Measurements from ENCODE around the gene GIT1.

The GIT1 gene

DNA sequence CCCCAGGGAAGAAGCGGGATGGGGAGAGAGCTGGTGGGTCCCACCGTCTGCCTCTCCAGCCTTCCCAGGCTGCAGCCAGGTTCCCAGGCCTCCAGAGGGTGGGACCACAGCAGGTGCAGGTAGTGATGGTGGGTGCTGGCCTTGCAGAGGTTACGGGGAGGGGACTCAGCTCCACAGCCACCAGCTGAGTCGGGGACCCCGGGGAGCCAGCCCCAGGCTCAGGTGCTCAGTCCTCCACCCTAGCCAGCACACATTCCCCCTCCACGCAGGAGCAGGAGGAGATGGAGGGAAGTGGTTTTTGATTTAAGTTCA, 15.9 kb downstream of the GIT1 start:
- no peak overlapping the region for H3K4me3 ChIP-seq (ENCODE audit: low read depth, low read length)
- DNase-seq (ENCODE audit: low read depth), result no peak
- TF ChIP-seq, protein P1, sequence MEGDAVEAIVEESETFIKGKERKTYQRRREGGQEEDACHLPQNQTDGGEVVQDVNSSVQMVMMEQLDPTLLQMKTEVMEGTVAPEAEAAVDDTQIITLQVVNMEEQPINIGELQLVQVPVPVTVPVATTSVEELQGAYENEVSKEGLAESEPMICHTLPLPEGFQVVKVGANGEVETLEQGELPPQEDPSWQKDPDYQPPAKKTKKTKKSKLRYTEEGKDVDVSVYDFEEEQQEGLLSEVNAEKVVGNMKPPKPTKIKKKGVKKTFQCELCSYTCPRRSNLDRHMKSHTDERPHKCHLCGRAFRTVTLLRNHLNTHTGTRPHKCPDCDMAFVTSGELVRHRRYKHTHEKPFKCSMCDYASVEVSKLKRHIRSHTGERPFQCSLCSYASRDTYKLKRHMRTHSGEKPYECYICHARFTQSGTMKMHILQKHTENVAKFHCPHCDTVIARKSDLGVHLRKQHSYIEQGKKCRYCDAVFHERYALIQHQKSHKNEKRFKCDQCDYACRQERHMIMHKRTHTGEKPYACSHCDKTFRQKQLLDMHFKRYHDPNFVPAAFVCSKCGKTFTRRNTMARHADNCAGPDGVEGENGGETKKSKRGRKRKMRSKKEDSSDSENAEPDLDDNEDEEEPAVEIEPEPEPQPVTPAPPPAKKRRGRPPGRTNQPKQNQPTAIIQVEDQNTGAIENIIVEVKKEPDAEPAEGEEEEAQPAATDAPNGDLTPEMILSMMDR (conservative IDR thresholded peaks at IDR 0.05; ENCODE audit: low read depth, low read length), result no peak

DNA sequence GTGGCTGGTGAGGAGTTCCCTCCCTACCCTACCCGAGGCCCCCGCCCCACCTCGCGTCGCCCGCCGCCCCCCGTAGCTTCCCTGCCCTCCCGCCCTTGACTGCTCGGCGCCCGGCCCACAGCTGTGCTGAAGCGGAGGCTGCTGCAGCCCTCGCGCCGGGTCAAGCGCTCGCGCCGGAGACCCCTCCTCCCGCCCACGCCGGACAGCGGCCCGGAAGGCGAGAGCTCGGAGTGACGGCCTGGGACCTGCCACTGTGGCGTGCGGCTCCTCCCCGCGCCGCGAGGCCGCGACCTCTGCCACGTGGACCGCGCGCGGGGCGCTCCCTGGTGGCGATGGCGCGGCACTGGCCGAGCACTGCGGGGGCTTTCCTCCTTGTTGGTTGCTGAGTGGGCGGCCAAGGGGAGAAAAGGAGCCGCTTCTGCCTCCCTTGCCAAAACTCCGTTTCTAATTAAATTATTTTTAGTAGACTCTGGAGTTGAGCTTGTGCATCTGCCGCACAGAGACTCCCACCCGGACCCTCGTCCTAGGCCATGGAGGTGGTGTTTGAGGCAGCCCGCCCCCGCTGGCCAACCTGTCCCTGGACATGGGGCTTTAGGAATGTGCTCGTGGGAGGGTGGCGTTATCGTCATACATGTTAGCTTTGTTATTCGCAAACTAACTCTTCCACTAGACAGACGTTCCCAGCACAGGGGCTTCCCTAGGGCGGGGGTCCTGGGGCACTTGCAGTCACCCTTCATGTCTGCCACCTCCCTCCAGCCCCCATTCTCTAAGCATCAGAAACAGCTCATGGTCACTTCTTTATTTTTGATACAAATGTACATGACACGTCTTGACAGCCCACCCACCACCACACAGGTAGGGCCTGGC, 16.5 kb downstream of the GIT1 start:
- peak; percentile 60 for DNase-seq (ENCODE audit: low read depth)
- TF ChIP-seq, protein P1 (conservative IDR thresholded peaks at IDR 0.05; ENCODE audit: low read depth, low read length), result peak; percentile 56
- peak overlapping the region; percentile 40 for H3K4me3 ChIP-seq (ENCODE audit: low read depth, low read length)

DNA sequence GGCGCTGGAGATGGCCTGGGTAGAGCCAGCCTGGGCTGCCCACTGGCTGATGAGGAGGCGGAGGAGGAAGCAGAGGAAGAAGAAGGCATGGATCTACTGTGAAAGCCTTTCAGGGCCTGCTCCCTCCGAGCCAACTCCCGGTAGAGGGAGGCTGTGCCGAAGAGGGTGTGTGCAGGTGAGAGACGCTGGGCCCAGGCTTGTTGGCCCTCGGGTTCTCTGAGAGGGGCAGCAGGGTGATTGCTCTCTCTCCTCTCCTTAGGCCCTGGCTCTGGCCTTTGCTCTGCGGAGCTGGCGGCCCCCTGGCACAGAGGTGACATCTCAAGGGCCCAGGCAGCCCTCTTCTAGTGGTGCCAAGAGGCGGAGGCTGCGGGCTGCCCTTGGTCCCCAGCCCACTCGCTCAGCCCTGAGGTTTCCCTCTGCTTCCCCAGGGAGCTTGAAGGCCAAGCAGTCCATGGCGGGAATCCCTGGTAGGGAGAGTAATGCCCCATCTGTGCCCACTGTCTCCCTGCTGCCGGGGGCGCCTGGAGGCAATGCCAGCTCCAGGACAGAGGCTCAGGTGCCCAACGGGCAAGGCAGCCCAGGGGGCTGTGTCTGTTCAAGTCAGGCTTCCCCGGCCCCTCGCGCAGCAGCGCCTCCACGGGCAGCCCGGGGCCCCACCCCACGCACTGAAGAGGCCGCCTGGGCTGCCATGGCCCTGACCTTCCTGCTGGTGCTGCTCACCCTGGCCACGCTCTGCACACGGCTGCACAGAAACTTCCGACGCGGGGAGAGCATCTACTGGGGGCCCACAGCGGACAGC, 17.4 kb downstream of the GIT1 start:
- TF ChIP-seq, protein P1 (conservative IDR thresholded peaks at IDR 0.05; ENCODE audit: low read depth, low read length), result no peak
- no peak for DNase-seq (ENCODE audit: low read depth)
- peak overlapping the region; percentile 40 for H3K4me3 ChIP-seq (ENCODE audit: low read depth, low read length)

DNA sequence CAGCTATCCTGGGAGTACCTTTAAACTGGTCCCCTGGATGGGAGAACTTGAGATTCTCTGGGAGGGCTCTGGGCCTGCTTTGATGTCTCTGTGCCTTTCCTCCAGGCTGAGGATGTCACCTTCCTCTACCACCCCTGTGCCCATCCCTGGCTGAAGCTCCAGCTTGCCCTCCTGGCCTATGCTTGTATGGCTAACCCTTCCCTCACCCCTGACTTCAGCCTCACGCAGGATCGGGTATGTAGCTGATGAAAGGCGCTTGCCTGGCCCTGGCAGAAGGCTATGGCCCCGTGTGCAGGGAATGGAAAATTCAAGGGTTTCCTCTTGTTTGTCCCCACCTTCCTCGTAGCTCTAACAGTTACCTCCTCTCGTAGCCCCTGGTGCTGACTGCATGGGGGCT, 18.0 kb downstream of the GIT1 start:
- H3K4me3 ChIP-seq (ENCODE audit: low read depth, low read length), result no peak overlapping the region
- no peak for DNase-seq (ENCODE audit: low read depth)
- TF ChIP-seq, protein P1 (conservative IDR thresholded peaks at IDR 0.05; ENCODE audit: low read depth, low read length), result no peak

DNA sequence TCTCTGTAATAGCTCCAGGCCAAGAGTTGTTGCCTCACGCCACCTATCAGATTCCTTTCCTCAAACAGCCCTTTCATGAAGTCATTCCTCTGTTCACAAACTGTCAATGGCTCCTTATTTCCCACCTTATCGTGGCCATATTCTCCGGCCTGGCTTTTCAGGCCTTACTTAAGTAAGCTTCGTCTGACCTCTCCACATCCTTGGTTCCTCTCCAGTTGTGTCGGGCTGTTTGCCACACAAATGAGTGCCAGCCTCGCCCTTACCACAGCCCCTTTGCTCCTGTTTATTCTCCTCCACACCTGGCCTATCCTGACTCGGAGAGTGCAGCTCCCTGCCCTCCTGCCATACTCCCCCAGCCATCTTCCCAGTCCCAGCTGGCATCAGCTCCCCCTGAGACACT, 18.9 kb downstream of the GIT1 start:
- no peak overlapping the region for H3K4me3 ChIP-seq (ENCODE audit: low read depth, low read length)
- TF ChIP-seq, protein P1 (conservative IDR thresholded peaks at IDR 0.05; ENCODE audit: low read depth, low read length), result no peak
- no peak for DNase-seq (ENCODE audit: low read depth)

DNA sequence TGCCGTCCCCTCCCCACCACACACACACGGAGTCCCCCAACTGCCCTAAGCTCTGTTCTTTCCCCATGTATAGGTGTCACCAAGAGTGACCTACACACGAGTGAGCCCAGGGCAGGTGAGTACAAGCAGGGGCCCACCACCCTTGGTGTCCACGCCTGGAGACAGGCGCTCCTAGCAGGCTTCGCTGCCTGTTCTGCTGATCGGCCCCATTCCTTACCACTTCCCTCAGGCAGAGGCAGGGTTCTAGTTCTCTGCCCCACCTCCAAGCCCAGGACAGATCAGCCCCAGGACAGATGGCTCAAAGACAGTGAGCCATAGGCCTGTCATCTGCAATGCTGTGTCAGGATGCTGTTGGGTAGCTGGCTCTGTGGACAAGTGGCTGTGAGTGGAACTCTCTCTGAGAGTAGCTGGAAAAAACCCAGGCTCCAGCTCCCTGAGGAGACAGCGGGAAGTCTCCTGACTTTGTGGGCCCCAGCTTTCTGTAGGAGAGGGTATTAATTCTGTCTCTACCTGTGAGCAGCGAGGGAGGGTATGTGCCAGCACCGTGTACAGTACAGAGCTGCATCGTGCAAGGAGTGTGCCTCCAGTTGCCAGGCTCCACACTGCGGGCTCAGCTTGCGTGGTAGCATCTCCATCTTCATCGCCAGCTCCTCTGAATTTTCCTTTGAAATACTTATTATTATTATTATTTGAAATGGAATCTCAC, 20.1 kb downstream of the GIT1 start:
- H3K4me3 ChIP-seq (ENCODE audit: low read depth, low read length), result peak overlapping the region; percentile 74
- TF ChIP-seq, protein P1 (conservative IDR thresholded peaks at IDR 0.05; ENCODE audit: low read depth, low read length), result no peak
- DNase-seq (ENCODE audit: low read depth), result no peak
